ENCODE measurements around the gene COX7A2.

COX7A2 gene

GRCh38 chr6:75268121-75268987, 24.8 kb upstream of the COX7A2 start:
- ATAC-seq: peak; percentile 63 to 80

DNA sequence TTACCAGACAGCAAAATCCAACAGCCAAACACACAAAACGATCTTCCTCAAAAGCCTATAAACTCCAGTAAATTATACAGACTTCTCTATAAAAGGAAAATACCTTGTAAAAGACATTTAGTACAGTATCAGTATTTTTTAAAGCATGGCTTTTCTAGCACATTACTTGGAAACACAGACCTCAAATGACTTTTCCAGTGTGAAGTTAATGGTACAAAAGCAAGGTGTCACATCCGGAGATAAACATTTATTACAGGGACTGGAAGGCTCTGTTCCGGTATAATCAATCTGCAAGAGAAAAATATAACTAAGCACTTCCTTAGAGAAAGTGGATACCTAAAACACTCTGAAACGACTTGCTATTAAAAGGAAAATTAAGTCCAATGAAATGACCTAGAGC, 23.9 kb upstream of the COX7A2 start:
- ATAC-seq: no peak

DNA sequence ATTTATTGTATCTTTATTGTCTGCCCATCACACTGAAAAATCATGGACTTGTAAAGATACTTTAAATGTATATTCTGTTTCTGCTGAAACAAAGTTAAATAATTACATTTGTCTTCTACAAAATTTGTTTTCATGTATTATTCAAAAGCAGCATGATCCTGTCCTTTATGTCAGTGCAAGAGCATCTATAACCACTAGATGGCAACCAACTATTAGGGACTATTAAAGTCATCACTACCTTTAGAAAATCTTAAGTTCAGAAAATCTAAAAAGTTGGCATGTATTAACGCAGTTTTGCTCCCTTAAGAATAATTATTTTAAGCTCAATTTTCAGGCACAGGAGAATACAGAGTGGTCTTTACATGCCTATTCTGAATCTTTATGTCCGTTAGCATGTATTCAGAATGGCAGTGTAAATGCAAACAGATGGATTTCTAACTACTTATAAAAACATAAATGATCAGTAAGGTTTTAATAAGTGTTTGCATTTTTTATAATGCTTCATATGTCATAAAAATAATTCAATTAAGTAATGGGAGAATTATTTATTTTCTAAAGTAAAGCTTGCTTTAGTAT, 23.2 kb upstream of the COX7A2 start:
- ATAC-seq: peak in 1 of 2 donors; percentile 55

DNA sequence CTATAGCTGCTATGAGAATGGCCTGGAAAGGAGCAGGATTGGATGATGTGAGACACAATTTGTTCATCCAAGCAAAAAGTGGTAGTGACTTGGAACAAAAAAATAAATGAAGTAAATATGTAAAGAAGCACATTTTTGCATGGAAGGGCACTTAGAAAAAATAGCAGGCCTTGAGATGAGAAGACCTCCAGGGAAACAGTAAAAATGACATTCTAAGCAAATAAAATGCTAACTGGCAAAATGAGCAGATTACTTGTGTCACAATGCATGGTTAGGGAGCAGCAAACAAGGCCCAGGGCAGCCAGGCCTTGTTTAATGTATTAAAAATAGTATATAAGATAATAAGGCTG, 19.8 kb upstream of the COX7A2 start:
- no peak for ATAC-seq

- no peak for ATAC-seq
Observed at GRCh38 chr6:75262716-75263400, 19.3 kb upstream of the COX7A2 start.

DNA sequence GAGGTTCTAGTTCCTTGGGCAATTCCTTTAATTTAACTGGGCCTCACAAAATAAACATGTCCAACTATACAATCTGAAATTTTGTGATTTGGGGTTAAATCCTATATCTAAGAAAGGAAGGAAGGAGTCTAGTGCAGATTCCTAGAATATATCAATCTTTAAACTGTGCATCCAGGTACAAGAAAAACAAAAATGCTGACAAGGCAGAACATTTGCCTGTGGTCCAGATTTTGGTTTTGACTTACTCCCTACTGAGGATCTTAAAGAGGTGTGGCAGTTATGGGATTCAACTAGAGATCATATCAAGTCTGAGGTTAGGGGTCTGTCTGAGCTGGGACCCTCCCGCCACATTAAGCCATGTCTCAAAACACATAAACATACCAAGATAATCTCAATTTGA, 17.7 kb upstream of the COX7A2 start:
- ATAC-seq: no peak

- no peak for ATAC-seq
Observed at GRCh38 chr6:75257343-75258087, 13.9 kb upstream of the COX7A2 start.

GRCh38 chr6:75250552-75250951, 7.0 kb upstream of the COX7A2 start:
- ATAC-seq: no peak

DNA sequence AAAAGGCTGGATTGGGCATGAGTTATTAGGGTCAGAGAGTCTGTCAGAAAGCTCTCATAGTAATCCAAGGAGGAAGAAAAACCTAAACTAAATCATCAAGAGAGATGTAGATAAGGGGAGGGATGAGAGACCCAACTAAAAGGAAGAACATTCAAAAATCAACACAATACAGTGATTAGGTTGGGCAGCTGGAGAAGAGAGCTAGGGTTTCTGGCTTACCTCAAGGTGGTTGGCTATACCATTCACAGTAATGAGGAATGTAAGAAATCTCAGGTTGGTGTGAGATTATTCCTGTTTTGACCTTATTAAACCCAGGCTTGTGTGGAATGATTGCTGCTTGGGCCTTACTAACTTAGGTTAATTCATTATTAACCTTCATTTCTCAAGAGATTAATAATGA, 6.2 kb upstream of the COX7A2 start:
- ATAC-seq: no peak

GRCh38 chr6:75246386-75246785, 2.8 kb upstream of the COX7A2 start:
- ATAC-seq: no peak

DNA sequence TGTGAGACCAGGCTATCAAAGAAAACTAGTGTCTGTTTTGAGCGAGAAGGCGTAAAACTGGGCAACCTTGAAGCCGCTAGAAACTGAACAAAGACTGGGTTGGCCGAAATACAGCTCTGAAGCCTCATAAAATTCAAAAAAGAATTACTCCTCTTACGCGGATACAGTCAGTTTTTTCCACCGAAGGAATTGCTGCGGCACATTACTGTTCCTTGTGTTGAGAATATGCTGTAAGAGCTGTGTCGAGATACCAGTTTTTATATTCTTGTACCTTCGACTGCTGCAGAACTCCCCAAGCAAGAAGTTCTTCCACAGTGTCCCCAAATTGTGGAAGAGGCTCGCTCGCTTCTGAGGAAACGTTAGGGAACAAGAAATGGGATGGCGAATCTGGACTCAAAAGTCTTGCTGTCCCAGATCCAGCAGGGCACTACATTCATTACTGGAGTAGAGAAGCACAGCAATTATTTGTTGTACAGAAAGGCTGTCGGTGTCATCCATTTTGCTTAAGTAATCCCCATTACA, 523 bp upstream of the COX7A2 start:
- peak in 1 of 2 donors; percentile 2 for ATAC-seq

DNA sequence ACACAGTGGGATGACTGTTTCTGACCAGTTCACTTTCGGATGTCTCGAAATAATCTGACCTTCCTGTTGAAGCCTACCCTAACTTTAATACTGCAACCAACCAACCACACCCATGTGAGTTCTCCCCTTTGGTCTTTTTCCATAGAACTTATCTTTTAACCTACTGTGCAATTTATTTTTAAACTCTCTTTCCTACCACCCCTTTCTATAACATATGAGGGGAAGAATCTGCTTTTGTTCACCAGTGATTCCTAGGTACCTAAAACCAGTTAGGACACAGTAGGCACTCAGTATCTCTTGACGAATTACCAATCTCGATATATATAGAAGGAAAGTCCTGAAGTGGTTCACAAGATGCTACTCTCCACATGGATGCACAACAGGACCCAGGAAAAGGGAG, 7.0 kb downstream of the COX7A2 start:
- no peak for ATAC-seq

GRCh38 chr6:75235271-75235670, 8.3 kb downstream of the COX7A2 start:
- ATAC-seq: no peak

GRCh38 chr6:75234126-75234865, 9.3 kb downstream of the COX7A2 start:
- no peak for ATAC-seq

DNA sequence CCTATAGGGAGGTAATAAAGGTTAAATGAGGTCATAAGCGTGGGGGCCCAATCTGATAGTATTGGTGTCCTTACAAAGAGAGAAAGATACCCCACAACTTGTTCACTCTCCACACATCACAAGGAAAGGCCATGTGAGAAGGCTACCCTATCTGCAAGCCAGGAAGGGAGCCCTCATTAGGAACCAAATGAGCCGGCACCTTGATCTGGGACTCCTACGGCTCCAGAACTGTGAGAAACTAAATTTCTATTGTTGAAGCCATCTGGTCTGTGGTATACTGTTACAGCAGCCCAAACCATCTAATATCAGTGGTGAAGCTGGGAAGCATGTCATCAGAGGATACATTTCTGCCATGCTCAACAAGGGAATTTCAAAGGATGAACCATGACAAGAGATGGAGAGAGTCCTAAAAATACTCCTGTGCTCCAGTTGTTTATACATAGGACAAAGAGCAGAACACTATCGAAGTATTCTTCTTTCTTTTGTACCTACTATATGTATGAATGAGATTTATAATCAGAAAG, 10.4 kb downstream of the COX7A2 start:
- no peak for ATAC-seq

DNA sequence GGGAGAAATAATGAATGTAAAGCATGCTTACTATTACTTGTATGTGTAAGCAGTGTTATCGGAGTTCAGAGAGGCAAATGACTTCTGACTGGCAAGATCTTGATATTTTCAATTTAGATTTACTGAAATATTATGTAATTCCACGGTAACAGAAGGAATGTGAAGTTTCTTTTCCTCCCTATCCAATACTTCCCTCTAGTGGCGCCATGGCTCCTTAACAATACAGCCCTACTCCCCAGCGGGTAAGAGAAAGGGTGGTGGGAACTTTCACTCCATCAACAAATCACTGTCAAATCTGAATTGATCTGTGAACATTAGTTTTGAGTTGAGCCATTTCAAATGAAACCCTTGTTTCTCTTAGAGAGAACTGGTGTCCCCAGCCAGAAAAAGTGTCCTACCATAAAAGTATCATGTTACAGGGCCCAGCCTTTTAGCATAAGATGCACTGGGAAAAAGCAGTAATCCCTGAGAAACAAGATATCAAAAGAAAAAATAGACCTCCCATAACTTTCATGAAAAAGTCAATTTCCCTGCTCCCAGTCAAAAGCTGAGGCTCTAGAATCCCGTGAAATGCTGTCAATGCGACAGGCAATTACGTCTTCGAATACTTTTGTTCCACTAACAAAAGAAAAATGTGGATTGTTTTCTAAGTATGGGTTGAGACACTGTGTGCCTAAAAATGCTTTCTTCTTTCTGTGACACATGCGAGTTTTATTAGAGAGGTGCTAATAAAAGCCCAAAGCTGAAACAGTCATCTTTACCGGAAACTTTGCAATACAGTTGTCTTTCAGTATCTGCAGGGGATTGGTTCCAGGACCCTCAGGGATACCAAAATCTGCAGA, 12.9 kb downstream of the COX7A2 start:
- no peak for ATAC-seq

GRCh38 chr6:75224303-75224926, 19.2 kb downstream of the COX7A2 start:
- ATAC-seq: no peak

DNA sequence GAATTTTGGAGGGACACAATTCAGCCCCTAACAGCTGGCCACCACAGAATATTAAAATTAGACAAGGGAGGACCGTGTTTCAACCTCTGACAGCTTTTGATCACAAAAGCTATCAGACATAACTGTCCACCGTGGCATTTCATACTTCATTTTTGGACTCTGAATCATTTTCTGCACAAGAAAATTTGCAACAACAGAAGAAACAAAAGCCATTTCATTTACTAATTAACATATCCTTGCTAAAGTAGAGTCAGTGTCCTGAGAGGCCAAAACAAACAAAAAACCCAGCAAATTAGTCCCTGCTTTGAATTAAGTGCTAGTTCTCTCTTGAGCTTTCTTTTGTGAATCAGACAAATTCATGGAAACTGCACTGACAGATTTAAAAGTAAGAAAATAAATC, 20.2 kb downstream of the COX7A2 start:
- ATAC-seq: no peak

GRCh38 chr6:75222261-75222660, 21.3 kb downstream of the COX7A2 start:
- ATAC-seq: no peak

- no peak for ATAC-seq
Observed at GRCh38 chr6:75221116-75221515, 22.5 kb downstream of the COX7A2 start.

GRCh38 chr6:75220357-75220756, 23.2 kb downstream of the COX7A2 start:
- ATAC-seq: no peak
